Colonic mucosa (tissue), 4 donors: ENCODE measurements around the gene ZNF502. TPM values are rescaled to one million over a fixed set of nuclear protein-coding genes. Genes with fewer than 3 reads are reported as not detected.

Source experiments
- DNase-seq: peaks from one replicate; pipeline ENCODE4 v3.0.0-alpha.2; 2020
- H3K27ac ChIP-seq: fragments of 200-600 bp; one replicate; pipeline ENCODE4 v1.8.0; 2021
- H3K27me3 ChIP-seq: fragments of 200-600 bp; one replicate; pipeline ENCODE4 v1.8.0; 2021
- H3K36me3 ChIP-seq: fragments of 200-600 bp; one replicate; pipeline ENCODE4 v1.8.0; 2021
- H3K4me1 ChIP-seq: fragments of 200-600 bp; one replicate; pipeline ENCODE4 v1.8.0; 2021; ENCODE audit warnings: mild to moderate bottlenecking
- H3K4me3 ChIP-seq: fragments of 200-600 bp; one replicate; pipeline ENCODE4 v1.8.0; 2021
- H3K9ac ChIP-seq, 2 donors: one replicate each; pipeline ENCODE4 v1.7.0; 2013; ENCODE audit warnings: control low read depth in 2 of 2, low read depth in 2 of 2, low read length in 2 of 2
- H3K9me3 ChIP-seq: fragments of 200-600 bp; one replicate; pipeline ENCODE4 v1.8.0; 2021
- CTCF ChIP-seq: fragments of 200-600 bp; IDR thresholded peaks from one replicate; pipeline ENCODE4 v1.8.0; 2022; ENCODE audit warnings: antibody characterized with exemption, mild to moderate bottlenecking
- intact Hi-C: fragments of 100-400 bp; cut with DNase I; formaldehyde crosslinking; loops from one replicate; pipeline ENCODE4 v1.14.1; 2022
- total RNA-seq, 2 donors: library from RNA; stranded (reverse); fragmentation: NEBNext Ultra II Directional in 1 of 2; extraction: Animal tissue kit (Norgen Biotek cat#: 25700) in 1 of 2; gene quantifications; one replicate each; pipeline ENCODE4 v1.2.1, GENCODE V29; 2021
- donor health status: healthy.
- donor health status: DM: no; HTN: no; CAD: no.
- donor health status: DM: no; HTN: no; CAD: no.

The ZNF502 gene
- total RNA-seq, 2 donors from 2014 or later: 3.3 to 3.5 TPM

- intact Hi-C loops: no loop called here
- no peak for TF ChIP-seq CTCF
- H3K9ac ChIP-seq: peak within 1 kb of the TSS; percentile 85
- peak within 1 kb of the TSS; percentile 72 for H3K4me3 ChIP-seq
- H3K27ac ChIP-seq: no peak within 1 kb of the TSS
- no peaks in the 10 kb centered on the region for H3K4me1 ChIP-seq
- H3K9me3 ChIP-seq: no peaks in the 10 kb centered on the region
- DNase-seq: peak; percentile 97
- H3K27me3 ChIP-seq: no peaks in the 10 kb centered on the region
- H3K36me3 ChIP-seq: no peaks in the 10 kb centered on the region
Observed at GRCh38 chr3:44761424-44762169, 49.1 kb downstream of the ZNF502 start, which contains the start of the genes KIAA1143 and KIF15. KIAA1143 (minus strand) TSS chr3:44761619; CDS start chr3:44761602, 17 bp downstream. KIF15 (plus strand) TSS chr3:44761794; CDS start chr3:44761866, 72 bp downstream.

GRCh38 chr3:44762170-44762677 lies 49.8 kb downstream of the ZNF502 start:
- DNase-seq: no peak
- H3K27me3 ChIP-seq: no peaks in the 10 kb centered on the region

GRCh38 chr3:44762690-44763089 lies 50.2 kb downstream of the ZNF502 start:
- no peak for DNase-seq
- H3K9ac ChIP-seq: no peak overlapping the region
- intact Hi-C loops: no loop called here
- no peaks in the 10 kb centered on the region for H3K4me1 ChIP-seq
- no peak overlapping the region for H3K27ac ChIP-seq
- H3K4me3 ChIP-seq: peak overlapping the region; percentile 72
- no peaks in the 10 kb centered on the region for H3K9me3 ChIP-seq
- H3K36me3 ChIP-seq: no peaks in the 10 kb centered on the region
- H3K27me3 ChIP-seq: no peaks in the 10 kb centered on the region
- no peak for TF ChIP-seq CTCF

More at GRCh38 chr3:44762170-44762677, 49.8 kb downstream of the ZNF502 start:
- peak overlapping the region in 1 of 2 donors; percentile 43 for H3K9ac ChIP-seq
- no peaks in the 10 kb centered on the region for H3K36me3 ChIP-seq
- H3K9me3 ChIP-seq: no peaks in the 10 kb centered on the region
- no peak for TF ChIP-seq CTCF
- no peaks in the 10 kb centered on the region for H3K4me1 ChIP-seq
- intact Hi-C loops: no loop called here
- H3K27ac ChIP-seq: no peak overlapping the region
- H3K4me3 ChIP-seq: peak overlapping the region; percentile 72

- DNase-seq: no peak
- Histone ChIP-seq H3K4me3 (no peak overlapping the region), H3K36me3 (no peaks in the 10 kb centered on the region), H3K4me1 (no peaks in the 10 kb centered on the region), H3K9me3 (no peaks in the 10 kb centered on the region), H3K27me3 (no peaks in the 10 kb centered on the region), H3K9ac (no peak overlapping the region), H3K27ac (no peak overlapping the region)
- no peak for TF ChIP-seq CTCF
- intact Hi-C loops: no loop called here
Observed at GRCh38 chr3:44764248-44764647, 51.8 kb downstream of the ZNF502 start.

- TF ChIP-seq CTCF: no peak
- DNase-seq: no peak
- no peaks in the 10 kb centered on the region for H3K36me3 ChIP-seq
Observed at GRCh38 chr3:44771424-44772098, 59.1 kb downstream of the ZNF502 start.

More at GRCh38 chr3:44771424-44772098, 59.1 kb downstream of the ZNF502 start:
- intact Hi-C loops: no loop called here
- H3K27me3 ChIP-seq: no peaks in the 10 kb centered on the region
- H3K9me3 ChIP-seq: no peaks in the 10 kb centered on the region
- H3K4me3 ChIP-seq: no peak overlapping the region
- H3K9ac ChIP-seq: no peak overlapping the region
- no peaks in the 10 kb centered on the region for H3K4me1 ChIP-seq
- no peak overlapping the region for H3K27ac ChIP-seq
